ENCODE data around the gene PPP2R5E. TPM values are rescaled to one million over a fixed set of nuclear protein-coding genes. Genes with fewer than 3 reads are reported as not detected.

Gene PPP2R5E
- total and polyA plus RNA-seq, 2 of the 8 experiments (the other 6 are each of a cell fraction or from before 2014, with no cell fraction given), result 6.8 to 64.6 TPM

DNA sequence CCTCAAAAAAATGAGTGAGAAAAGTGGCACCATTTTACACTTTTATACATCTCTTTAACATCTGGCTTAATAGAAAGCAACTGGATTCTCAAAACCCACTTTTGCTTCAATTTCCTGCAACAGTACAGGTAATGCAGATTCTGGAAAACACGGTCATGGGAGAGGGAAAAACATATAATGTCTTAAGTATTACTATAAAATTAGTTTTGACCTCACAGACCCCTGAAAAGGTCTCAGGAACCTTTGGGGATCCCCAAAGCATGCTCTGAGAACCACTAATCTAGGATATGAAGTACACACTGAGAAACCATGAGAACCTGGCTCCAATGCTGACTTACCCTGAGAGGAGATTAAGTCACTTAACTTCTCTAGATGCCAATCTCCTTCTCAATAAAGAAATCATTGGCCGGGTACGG is 64.7 kb downstream of the PPP2R5E start:
- no peak overlapping the region for H3K14ac ChIP-seq (ENCODE audit: insufficient read length)
- no peak overlapping the region for H3K9ac ChIP-seq (replicated peaks in 1 of 4; ENCODE audit: extremely low read depth in 1 of 4, low read depth in 3 of 4, low read length in 3 of 4)
- H2BK20ac ChIP-seq (ENCODE audit: low read length), result no peak overlapping the region
- peaks cover 0 to 89% of the 10 kb centered on the region in 2 experiments; a peak in 3 of 4 replicates for H3K79me2 ChIP-seq (ENCODE audit: control insufficient read depth in 1 of 2, insufficient read depth in 2 of 2, low read length in 2 of 2)
- H2BK5ac ChIP-seq (ENCODE audit: low read depth, low read length), result no peak overlapping the region
- no peaks in the 10 kb centered on the region for H3K23me2 ChIP-seq (ENCODE audit: low read depth, low read length)
- H3K27me3 ChIP-seq (replicated peaks in 1 of 4; ENCODE audit: control insufficient read depth in 3 of 4, extremely low read depth in 1 of 4, insufficient read depth in 3 of 4, low read length in 3 of 4), result no peaks in the 10 kb centered on the region
- ChIA-PET CTCF (ENCODE audit: partially characterized antibody) (no interaction called here), POLR2A (ENCODE audit: partially characterized antibody) (no interaction called here)
- H3K9me3 ChIP-seq (ENCODE audit: insufficient read depth in 2 of 2, low read depth in 1 of 2, low read length in 1 of 2), result no peaks in the 10 kb centered on the region
- no peaks in the 10 kb centered on the region for H3K36me3 ChIP-seq (ENCODE audit: control insufficient read depth in 2 of 4, insufficient read depth in 4 of 4, low read length in 3 of 4)
- no peak overlapping the region for H3K4ac ChIP-seq (replicated peaks; ENCODE audit: insufficient read length, low read depth, low read length)
- no peak overlapping the region for H2AK5ac ChIP-seq (ENCODE audit: low read depth, low read length)
- WGBS, 2 experiments (ENCODE audit: extremely low coverage in 1 of 2, insufficient coverage in 1 of 2, insufficient read length in 1 of 2, insufficient replicate concordance in 2 of 2, low coverage in 1 of 2, low lambda C conversion rate in 2 of 2, missing lambda C conversion rate in 1 of 2), result 88% methylated on average over 3 of the region's 3 CpGs; no CpG with 5 or more reads in 1 of the 2 experiments
- H3K4me3 ChIP-seq (ENCODE audit: extremely low read depth in 1 of 4, insufficient read depth in 2 of 4, low read depth in 3 of 4, low read length in 4 of 4), result no peak overlapping the region
- no peak overlapping the region for H2BK12ac ChIP-seq (ENCODE audit: low read depth, low read length)
- H3K4me2 ChIP-seq (ENCODE audit: insufficient read depth in 1 of 2, low read depth in 2 of 2, low read length in 2 of 2), result no peak overlapping the region
- H2BK120ac ChIP-seq (replicated peaks; ENCODE audit: low read depth, low read length), result no peak overlapping the region
- no peak overlapping the region for H4K5ac ChIP-seq (ENCODE audit: insufficient read length, low read depth, low read length)
- peaks cover 9% of the 10 kb centered on the region; the same call in 1 of the 2 replicates for H3K79me1 ChIP-seq (ENCODE audit: low read depth, low read length)
- TF ChIP-seq POU5F1 (IDR thresholded peaks at IDR 0.05; ENCODE audit: low read depth, low read length) (no peak), BACH1 (IDR thresholded peaks at IDR 0.05; ENCODE audit: low read length) (no peak), RAD21 (IDR thresholded peaks at IDR 0.05 in 1 of 2, conservative IDR thresholded peaks at IDR 0.05 in 1 of 2; ENCODE audit: low read depth in 2 of 2, low read length in 2 of 2) (no peak), CHD2 (IDR thresholded peaks at IDR 0.05; ENCODE audit: low read length) (no peak), EP300 (IDR thresholded peaks at IDR 0.05; ENCODE audit: borderline replicate concordance in 1 of 2, low read depth in 2 of 2, low read length in 2 of 2) (no peak), MAFK (IDR thresholded peaks at IDR 0.05; ENCODE audit: low read depth, low read length) (no peak), SUZ12 (IDR thresholded peaks at IDR 0.05; ENCODE audit: low read length) (no peak), BCL11A (IDR thresholded peaks at IDR 0.05; ENCODE audit: low read depth in 2 of 2, low read length in 2 of 2) (no peak), GABPA (IDR thresholded peaks at IDR 0.05; ENCODE audit: borderline replicate concordance, insufficient read depth, low read length) (no peak), PHF8 (conservative IDR thresholded peaks at IDR 0.05; ENCODE audit: low read depth, low read length) (no peak), SP1 (IDR thresholded peaks at IDR 0.05; ENCODE audit: low read depth, low read length) (no peak), TAF7 (optimal IDR thresholded peaks at IDR 0.05; ENCODE audit: borderline replicate concordance, low read depth, low read length) (no peak)
- TF ChIP-seq, protein P1, sequence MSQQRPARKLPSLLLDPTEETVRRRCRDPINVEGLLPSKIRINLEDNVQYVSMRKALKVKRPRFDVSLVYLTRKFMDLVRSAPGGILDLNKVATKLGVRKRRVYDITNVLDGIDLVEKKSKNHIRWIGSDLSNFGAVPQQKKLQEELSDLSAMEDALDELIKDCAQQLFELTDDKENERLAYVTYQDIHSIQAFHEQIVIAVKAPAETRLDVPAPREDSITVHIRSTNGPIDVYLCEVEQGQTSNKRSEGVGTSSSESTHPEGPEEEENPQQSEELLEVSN (IDR thresholded peaks at IDR 0.05), result no peak
- H3K4me1 ChIP-seq (replicated peaks in 1 of 4; ENCODE audit: control insufficient read depth in 3 of 4, insufficient read depth in 4 of 4, low read length in 3 of 4), result no peaks in the 10 kb centered on the region; a peak in 1 of 7 replicates
- DNase-seq (ENCODE audit: low read depth in 1 of 2, low spot score in 2 of 2), result no peak
- no peak overlapping the region for H2AFZ ChIP-seq (ENCODE audit: low read length)
- H3K23ac ChIP-seq (ENCODE audit: insufficient read length), result no peak overlapping the region
- H4K8ac ChIP-seq (ENCODE audit: extremely low read depth, insufficient read depth, low read length), result no peak overlapping the region
- FAIRE-seq, result no peak
- H3K56ac ChIP-seq (replicated peaks; ENCODE audit: insufficient read length, low read depth, low read length), result no peak overlapping the region
- H4K20me1 ChIP-seq (replicated peaks in 1 of 2; ENCODE audit: control insufficient read depth in 1 of 2, insufficient read depth in 2 of 2, low read length in 2 of 2), result peaks cover 0 to 6% of the 10 kb centered on the region in 2 experiments
- no peak overlapping the region for H2BK15ac ChIP-seq (ENCODE audit: low read length)
- no peak overlapping the region for H3K27ac ChIP-seq (ENCODE audit: low read depth, low read length)
- H4K91ac ChIP-seq (replicated peaks; ENCODE audit: insufficient read length, low read length), result no peak overlapping the region
- H3K18ac ChIP-seq (ENCODE audit: extremely low read depth, low read length), result no peak overlapping the region

Data from H1 (cell line).